Measurements from ENCODE around the gene REN.

GRCh38 chr1:204139952-204140351, 26.2 kb downstream of the REN start:
- TF ChIP-seq, protein P1, sequence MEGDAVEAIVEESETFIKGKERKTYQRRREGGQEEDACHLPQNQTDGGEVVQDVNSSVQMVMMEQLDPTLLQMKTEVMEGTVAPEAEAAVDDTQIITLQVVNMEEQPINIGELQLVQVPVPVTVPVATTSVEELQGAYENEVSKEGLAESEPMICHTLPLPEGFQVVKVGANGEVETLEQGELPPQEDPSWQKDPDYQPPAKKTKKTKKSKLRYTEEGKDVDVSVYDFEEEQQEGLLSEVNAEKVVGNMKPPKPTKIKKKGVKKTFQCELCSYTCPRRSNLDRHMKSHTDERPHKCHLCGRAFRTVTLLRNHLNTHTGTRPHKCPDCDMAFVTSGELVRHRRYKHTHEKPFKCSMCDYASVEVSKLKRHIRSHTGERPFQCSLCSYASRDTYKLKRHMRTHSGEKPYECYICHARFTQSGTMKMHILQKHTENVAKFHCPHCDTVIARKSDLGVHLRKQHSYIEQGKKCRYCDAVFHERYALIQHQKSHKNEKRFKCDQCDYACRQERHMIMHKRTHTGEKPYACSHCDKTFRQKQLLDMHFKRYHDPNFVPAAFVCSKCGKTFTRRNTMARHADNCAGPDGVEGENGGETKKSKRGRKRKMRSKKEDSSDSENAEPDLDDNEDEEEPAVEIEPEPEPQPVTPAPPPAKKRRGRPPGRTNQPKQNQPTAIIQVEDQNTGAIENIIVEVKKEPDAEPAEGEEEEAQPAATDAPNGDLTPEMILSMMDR (IDR thresholded peaks at IDR 0.05; ENCODE audit: low read length), result no peak
- TF ChIP-seq EZH2 (IDR thresholded peaks at IDR 0.05; ENCODE audit: borderline replicate concordance, low read length), result no peak
